Activated naive CD8-positive, alpha-beta T cell treated with anti-CD3 and anti-CD28 coated beads, Interleukin-2, amount 10 ng/mL, durations not matched to agents 7 days and 5 days (primary cell): ENCODE measurements around the gene CYP4X1. TPM values are rescaled to one million over a fixed set of nuclear protein-coding genes. Genes with fewer than 3 reads are reported as not detected.
"Not testable (repeated sequence)": the region's sequence is repeated elsewhere in the genome, so short reads cannot be mapped to it uniquely, and the experiment has no call there.

Source experiments
- ATAC-seq: fragments of 150-1000 bp; cut with Tn5 transposase; one replicate; pipeline ENCODE4 v1.10.0; 2021; ENCODE audit warnings: low read depth, moderate library complexity
- POLR2A ChIA-PET: fragments of 350-600 bp; sonication (Branson Sonifier 250); formaldehyde crosslinking; loops from one replicate; lab custom pipeline; 2021; ENCODE audit warnings: antibody characterized with exemption; lab: Charles Lee
- DNase-seq: peaks from one replicate; pipeline ENCODE4 v3.0.0; 2021
- H3K27ac Mint-ChIP-seq: one replicate; pipeline ENCODE4 v1.8.0; 2022; ENCODE audit warnings: mild to moderate bottlenecking, mixed read lengths
- H3K27me3 Mint-ChIP-seq: one replicate; pipeline ENCODE4 v1.8.0; 2022; ENCODE audit warnings: mild to moderate bottlenecking, moderate library complexity, mixed read lengths
- H3K36me3 Mint-ChIP-seq: one replicate; pipeline ENCODE4 v1.8.0; 2021; ENCODE audit warnings: mild to moderate bottlenecking, mixed read lengths
- H3K4me1 Mint-ChIP-seq: one replicate; pipeline ENCODE4 v1.8.0; 2021; ENCODE audit warnings: mixed read lengths
- H3K4me3 Mint-ChIP-seq: one replicate; pipeline ENCODE4 v1.8.0; 2022; ENCODE audit warnings: mild to moderate bottlenecking, moderate library complexity, mixed read lengths
- H3K9me3 Mint-ChIP-seq: one replicate; pipeline ENCODE4 v1.8.0; 2021; ENCODE audit warnings: mixed read lengths
- total RNA-seq, 2 experiments: library from RNA; stranded (reverse); gene quantifications; one replicate each; pipeline ENCODE4 v1.2.3, GENCODE V29; 2021

Gene CYP4X1
- total RNA-seq, 2 experiments from 2014 or later = not detected

- no peaks in the 10 kb centered on the region for H3K9me3 Mint-ChIP-seq
- H3K4me1 Mint-ChIP-seq = peaks cover 1% of the 10 kb centered on the region
- no peak overlapping the region for H3K4me3 Mint-ChIP-seq
- no peaks in the 10 kb centered on the region for H3K36me3 Mint-ChIP-seq
- DNase-seq (no peak), ATAC-seq (no peak)
- POLR2A ChIA-PET = no interaction called here
- H3K27ac Mint-ChIP-seq = no peak overlapping the region
- peaks cover 13% of the 10 kb centered on the region for H3K27me3 Mint-ChIP-seq
Observed at GRCh38 chr1:47030170-47030805, 6.8 kb downstream of the CYP4X1 start.

- no peak for DNase-seq
Observed at GRCh38 chr1:47031059-47031458, 7.6 kb downstream of the CYP4X1 start.

DNA sequence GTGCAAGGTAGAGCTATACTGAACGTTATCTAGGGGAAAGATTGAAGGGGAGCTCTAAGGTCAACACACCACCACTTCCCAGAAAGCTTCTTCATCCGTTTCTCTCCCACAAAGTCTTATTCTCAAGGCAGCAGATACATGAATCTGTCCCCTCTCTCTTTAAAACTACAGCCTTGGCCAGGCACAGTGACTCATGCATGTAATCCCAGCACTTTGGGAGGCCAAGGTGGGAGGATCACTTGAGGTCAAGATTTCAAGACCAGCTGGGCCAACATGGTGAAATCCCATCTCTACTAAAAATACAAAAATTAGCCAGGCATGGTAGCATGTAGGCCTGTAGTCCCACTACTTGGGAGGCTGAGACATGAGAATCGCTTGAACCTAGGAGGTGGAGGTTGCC, 8.1 kb downstream of the CYP4X1 start:
- Mint-ChIP-seq H3K27me3 (peaks cover 8% of the 10 kb centered on the region), H3K4me3 (no peak overlapping the region), H3K36me3 (no peaks in the 10 kb centered on the region), H3K27ac (no peak overlapping the region), H3K4me1 (peaks cover 1% of the 10 kb centered on the region), H3K9me3 (no peaks in the 10 kb centered on the region)
- POLR2A ChIA-PET = no interaction called here
- no peak for DNase-seq
- no peak for ATAC-seq

More at GRCh38 chr1:47031059-47031458, 7.6 kb downstream of the CYP4X1 start:
- Mint-ChIP-seq H3K4me3 (no peak overlapping the region), H3K4me1 (peaks cover 1% of the 10 kb centered on the region), H3K27ac (no peak overlapping the region), H3K27me3 (peaks cover 8% of the 10 kb centered on the region), H3K36me3 (no peaks in the 10 kb centered on the region), H3K9me3 (no peaks in the 10 kb centered on the region)
- POLR2A ChIA-PET = no interaction called here
- ATAC-seq = no peak

GRCh38 chr1:47036764-47037163, 13.3 kb downstream of the CYP4X1 start:
- POLR2A ChIA-PET = no interaction called here
- Mint-ChIP-seq H3K36me3 (no peaks in the 10 kb centered on the region), H3K9me3 (no peaks in the 10 kb centered on the region), H3K27ac (no peak overlapping the region), H3K4me3 (no peak overlapping the region), H3K27me3 (peaks cover 15% of the 10 kb centered on the region), H3K4me1 (no peaks in the 10 kb centered on the region)
- ATAC-seq (no peak), DNase-seq (no peak)

DNA sequence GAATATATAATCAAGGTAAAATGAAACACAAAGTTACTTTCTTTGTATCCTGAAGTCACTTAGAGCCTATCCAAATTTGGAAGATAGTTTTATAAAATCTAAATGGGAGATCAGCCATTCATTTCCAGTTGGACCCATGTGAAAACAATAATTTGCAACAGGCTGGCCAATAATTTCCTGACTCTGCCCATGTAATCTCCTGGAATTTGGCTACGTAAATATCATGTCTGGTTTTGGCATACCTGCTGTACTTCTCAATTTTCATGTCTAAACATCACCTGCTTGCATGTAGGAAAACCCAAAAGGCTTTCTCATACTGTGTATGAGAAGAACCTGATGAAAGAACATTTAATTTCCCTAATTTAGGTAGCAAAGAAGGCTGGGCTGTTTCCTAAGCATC, 35.9 kb downstream of the CYP4X1 start:
- peaks cover 5% of the 10 kb centered on the region for H3K9me3 Mint-ChIP-seq
- H3K27ac Mint-ChIP-seq = no peak overlapping the region
- DNase-seq = no peak
- no peak for ATAC-seq
- POLR2A ChIA-PET = no interaction called here
- peaks cover 2% of the 10 kb centered on the region for H3K4me1 Mint-ChIP-seq
- no peak overlapping the region for H3K4me3 Mint-ChIP-seq
- H3K36me3 Mint-ChIP-seq = peaks cover 2% of the 10 kb centered on the region
- peaks cover 6% of the 10 kb centered on the region for H3K27me3 Mint-ChIP-seq

GRCh38 chr1:47067097-47067594, 43.7 kb downstream of the CYP4X1 start, which contains the start of gene CYP4Z1:
Gene CYP4Z1 (plus strand): TSS chr1:47067231. CDS start chr1:47067491, 260 bp downstream.
- Mint-ChIP-seq H3K27me3 (peaks cover 17% of the 10 kb centered on the region), H3K9me3 (no peaks in the 10 kb centered on the region), H3K27ac (no peak within 1 kb of the TSS), H3K36me3 (no peaks in the 10 kb centered on the region), H3K4me1 (no peaks in the 10 kb centered on the region), H3K4me3 (no peak within 1 kb of the TSS)
- ATAC-seq = no peak
- POLR2A ChIA-PET = no interaction called here
- DNase-seq = no peak

GRCh38 chr1:47069080-47069479, 45.6 kb downstream of the CYP4X1 start:
- ATAC-seq, H3K4me3 Mint-ChIP-seq, H3K36me3 Mint-ChIP-seq, POLR2A ChIA-PET, H3K27ac Mint-ChIP-seq, DNase-seq, H3K9me3 Mint-ChIP-seq, H3K4me1 Mint-ChIP-seq: not testable (repeated sequence)
- H3K27me3 Mint-ChIP-seq = peaks cover 16% of the 10 kb centered on the region

- H3K27me3 Mint-ChIP-seq = peaks cover 12% of the 10 kb centered on the region
- DNase-seq, POLR2A ChIA-PET, H3K4me3 Mint-ChIP-seq, H3K27ac Mint-ChIP-seq, H3K36me3 Mint-ChIP-seq, H3K9me3 Mint-ChIP-seq, H3K4me1 Mint-ChIP-seq, ATAC-seq: not testable (repeated sequence)
Observed at GRCh38 chr1:47069509-47069908, 46.0 kb downstream of the CYP4X1 start.

GRCh38 chr1:47089356-47089755, 65.9 kb downstream of the CYP4X1 start:
- H3K27me3 Mint-ChIP-seq = peaks cover 12% of the 10 kb centered on the region
- H3K27ac Mint-ChIP-seq, ATAC-seq, H3K36me3 Mint-ChIP-seq, H3K4me1 Mint-ChIP-seq, POLR2A ChIA-PET, H3K4me3 Mint-ChIP-seq, H3K9me3 Mint-ChIP-seq, DNase-seq: not testable (repeated sequence)

DNA sequence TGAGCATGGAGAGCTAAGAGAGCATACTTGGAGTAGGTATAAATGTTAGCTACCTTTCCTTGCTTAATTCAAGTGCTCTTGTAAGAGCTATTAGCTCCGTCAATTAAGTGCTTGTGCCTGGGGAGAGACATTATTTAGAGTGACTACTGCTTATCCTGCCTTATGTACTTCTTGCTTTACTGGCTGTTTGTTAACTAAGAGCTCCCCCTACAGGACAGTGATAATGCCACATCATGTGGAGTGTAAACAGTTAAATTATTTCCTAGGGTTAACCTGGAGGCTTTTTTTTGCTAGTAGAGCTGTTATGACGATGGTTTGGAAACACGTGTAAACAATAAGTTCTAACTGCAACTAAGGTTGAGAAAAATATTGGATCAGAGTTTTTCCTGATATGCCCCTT, 68.0 kb downstream of the CYP4X1 start:
- H3K27ac Mint-ChIP-seq, H3K4me1 Mint-ChIP-seq, H3K4me3 Mint-ChIP-seq, POLR2A ChIA-PET, ATAC-seq, H3K9me3 Mint-ChIP-seq, DNase-seq, H3K36me3 Mint-ChIP-seq, H3K27me3 Mint-ChIP-seq: not testable (repeated sequence)

Other genes starting within 250 kb of the CYP4X1 start
- gene CYP4B1, start 224.6 kb upstream of the CYP4X1 start, total RNA-seq = not detected
- gene CYP4A11, start 82.2 kb upstream of the CYP4X1 start, total RNA-seq = not detected
- gene CYP4Z1, start 43.6 kb downstream of the CYP4X1 start, total RNA-seq = not detected
- not detected for gene CYP4A22, start 113.8 kb downstream of the CYP4X1 start, total RNA-seq
- not detected for gene PDZK1IP1, start 166.4 kb downstream of the CYP4X1 start, total RNA-seq
- not detected for gene TAL1, start 208.6 kb downstream of the CYP4X1 start, total RNA-seq